HG03457 (cell line): ENCODE data around the gene GNAI3.
A peak's percentile ranks its signal among the peaks of the same experiment; 100 is the strongest.

Experiments
- ATAC-seq: cut with Tn5 transposase; IDR thresholded peaks from one replicate; pipeline ENCODE4 v1.9.1; 2021; ENCODE audit warnings: moderate number of reproducible peaks; ENCODE audit not compliant: unreplicated experiment

GNAI3 gene

DNA sequence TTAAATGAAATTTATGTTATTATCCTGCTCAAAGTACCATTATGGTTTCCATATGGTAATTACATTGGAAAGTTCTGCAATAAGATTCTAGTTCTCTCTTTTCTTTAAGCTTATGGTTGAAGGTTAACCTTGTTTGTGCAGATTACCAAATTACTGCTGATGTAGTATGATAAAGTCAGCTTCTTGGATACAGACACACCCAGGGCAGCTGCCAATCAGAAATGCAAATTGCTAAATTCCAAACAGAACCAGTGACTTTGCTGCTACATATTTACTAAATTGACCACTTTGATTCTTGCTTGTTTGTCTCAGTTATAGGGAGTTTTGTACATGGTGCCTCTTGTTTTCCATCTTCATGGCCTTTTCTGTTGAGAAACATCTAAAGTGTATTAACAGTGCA is 44.5 kb downstream of the GNAI3 start:
- ATAC-seq, result no peak

DNA sequence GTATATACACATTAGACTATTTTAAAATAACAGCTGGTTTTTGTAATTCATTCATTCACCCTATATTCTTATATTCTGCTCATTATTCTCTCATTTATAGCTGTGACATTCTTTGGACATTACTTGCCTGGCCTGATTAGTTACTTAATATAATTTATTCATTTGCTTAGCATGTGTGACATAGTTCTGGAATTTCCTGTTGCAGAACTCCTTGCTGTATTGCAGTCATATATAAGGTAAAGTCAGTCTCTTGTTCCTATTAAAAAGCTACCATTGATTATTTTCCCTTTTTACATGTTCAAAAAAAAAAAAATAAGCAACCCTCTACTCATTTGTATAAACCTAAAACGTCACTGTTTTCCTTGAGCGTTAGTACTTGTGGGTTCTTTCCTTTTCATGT is 47.1 kb downstream of the GNAI3 start:
- ATAC-seq, result no peak

DNA sequence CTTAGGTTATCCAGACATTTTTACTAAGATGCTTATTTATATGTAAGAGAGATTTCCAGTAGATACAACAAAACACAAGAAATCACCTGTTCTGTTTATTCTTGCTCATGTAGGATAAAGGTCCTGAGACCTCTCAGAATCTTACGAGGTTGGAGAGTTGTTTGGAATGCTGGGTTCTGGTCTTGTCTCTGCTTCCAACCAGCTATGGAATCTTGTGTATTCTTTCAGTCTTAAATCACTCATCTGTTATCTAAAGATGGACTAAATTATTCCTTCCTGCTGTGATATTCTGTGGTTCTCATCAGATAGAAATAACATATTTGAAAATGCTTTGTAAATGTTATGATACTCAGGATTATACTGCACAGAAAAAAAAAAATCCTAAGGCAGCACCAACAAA is 49.7 kb downstream of the GNAI3 start:
- no peak for ATAC-seq

DNA sequence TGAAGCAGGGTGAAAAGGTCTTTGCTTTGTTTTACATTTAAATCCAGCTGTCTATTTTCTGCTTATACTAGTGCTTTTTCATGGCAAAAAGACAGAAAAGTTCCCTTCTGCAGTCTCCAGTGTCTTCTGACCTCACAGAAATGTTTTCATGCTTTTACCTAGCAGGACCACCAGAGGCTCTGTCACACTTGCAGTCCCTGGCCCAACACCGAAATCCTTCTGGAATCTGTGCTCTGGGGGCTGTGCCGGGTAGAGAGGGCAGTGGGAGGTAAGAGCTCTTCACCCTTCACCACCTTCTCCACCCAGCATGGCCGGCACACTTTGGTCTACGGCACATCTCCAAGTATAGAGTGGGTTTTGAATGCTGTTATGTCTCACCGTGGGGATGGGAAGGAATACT is 50.2 kb downstream of the GNAI3 start:
- no peak for ATAC-seq

DNA sequence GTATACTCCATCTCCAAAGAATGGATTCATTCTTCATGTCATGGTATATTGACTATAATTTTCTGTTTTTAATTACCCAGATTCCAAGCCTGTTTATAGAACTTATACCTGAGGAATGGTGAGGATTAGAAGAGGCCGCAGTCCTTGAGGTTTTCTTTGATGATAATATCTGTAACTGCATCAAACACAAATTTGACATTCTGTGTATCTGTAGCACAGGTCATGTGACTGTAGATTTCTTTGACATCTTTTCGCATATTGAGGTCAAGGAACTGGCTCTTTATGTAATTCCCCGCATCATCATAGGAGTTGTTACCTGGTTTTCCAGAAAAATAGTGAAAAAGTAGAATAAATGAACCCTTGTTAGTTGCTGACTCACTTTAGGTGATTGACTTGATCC is 54.8 kb downstream of the GNAI3 start:
- ATAC-seq, result no peak

DNA sequence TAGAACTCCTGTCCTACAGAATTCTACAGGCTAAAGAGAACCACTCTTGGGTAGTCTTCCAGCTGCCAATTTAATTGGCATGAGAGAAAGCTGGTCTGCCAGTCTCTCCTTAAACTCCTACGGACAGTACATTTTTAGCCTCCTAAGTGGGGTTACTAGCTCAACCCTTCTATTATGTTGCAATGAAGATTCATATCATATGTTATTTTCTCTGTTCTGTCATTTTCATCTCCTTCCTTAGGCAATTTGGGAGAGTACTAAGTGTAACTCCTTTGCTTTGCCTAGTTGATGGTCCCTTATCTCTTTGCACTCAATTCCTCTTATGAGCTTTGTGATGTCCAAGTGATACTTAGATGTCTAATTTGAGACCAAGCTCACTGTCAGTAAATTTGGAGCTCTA is 57.0 kb downstream of the GNAI3 start:
- no peak for ATAC-seq

DNA sequence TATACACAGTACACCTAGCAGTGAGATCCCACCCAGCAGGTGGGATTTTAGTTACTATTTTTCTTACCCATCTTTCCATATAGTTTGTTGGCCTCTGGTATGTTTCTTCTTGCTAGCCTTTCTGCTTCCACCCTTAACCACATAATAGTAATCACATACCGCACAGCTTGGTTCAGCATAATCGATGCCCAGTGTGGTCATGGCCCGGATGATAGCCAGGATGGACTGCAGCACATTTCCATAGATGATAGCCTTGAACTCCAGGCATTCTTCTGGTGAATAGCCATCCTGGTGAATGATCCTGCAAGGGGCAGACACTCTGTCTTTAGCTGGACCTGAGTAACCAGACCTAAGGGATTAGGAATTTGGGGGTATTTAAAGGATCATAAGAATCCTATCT is 61.5 kb downstream of the GNAI3 start:
- ATAC-seq, result no peak

DNA sequence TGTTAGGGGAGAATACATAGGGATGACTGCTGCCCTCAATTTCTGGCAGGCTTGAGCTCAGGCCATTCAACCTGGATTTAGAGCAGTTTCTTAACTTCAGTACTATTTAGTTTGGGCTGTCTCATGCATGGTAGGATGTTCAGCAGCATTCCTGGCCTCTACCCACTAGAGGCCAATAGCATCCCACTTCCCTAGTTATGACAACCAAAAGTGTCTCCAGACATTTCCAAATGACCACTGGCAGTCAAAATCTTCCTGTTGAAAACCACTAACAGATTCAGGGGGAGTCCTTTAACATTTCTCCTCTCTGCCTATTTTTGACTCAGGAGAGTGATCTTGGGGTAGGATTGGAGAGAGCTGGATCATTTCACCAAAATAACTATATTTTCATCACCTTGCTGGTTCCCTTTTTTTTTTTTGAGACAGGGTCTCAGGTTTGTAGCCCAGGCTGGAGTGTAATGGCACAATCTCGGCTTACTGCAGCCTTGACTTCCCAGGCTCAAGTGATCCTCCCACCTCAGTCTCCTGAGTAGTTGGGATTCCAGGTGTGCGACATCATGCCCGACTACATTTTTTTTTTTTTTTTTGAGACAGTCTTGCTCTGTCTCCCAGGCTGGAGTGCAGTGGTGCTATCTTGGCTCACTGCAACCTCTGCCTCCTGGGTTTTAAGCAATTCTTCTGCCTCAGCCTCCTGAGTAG is 62.3 kb downstream of the GNAI3 start:
- ATAC-seq, result no peak

DNA sequence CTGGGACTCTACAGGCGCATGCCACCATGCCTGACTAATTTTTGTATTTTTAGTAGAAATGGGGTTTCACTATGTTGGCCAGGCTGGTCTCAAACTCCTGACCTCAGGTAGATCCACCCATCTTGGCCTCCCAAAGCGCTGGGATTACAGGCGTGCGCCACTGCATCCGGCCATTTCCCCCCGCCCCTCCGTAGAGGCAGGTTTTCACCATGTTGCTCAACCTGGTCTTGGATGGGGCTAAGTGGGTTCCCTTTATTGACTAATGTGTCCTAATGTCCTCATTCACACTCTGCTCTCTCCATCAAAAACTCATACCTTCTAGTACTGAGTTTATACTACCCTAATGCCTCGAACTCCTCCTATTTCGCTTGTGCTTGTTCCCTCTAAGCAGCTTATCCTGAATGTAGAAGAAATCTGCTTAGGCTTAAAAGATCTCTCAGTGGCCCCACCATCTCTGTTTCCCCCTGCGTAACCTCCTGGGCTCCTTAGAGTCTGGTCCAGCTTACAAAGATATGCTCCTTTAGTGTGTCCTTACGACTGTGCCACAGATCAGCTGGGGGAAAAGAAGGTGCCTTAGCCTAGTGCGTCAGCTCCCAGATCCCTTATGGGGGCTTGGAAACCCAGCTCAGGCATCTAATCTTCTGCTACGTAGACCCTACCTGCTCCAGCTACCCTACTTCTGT is 63.0 kb downstream of the GNAI3 start:
- no peak for ATAC-seq

DNA sequence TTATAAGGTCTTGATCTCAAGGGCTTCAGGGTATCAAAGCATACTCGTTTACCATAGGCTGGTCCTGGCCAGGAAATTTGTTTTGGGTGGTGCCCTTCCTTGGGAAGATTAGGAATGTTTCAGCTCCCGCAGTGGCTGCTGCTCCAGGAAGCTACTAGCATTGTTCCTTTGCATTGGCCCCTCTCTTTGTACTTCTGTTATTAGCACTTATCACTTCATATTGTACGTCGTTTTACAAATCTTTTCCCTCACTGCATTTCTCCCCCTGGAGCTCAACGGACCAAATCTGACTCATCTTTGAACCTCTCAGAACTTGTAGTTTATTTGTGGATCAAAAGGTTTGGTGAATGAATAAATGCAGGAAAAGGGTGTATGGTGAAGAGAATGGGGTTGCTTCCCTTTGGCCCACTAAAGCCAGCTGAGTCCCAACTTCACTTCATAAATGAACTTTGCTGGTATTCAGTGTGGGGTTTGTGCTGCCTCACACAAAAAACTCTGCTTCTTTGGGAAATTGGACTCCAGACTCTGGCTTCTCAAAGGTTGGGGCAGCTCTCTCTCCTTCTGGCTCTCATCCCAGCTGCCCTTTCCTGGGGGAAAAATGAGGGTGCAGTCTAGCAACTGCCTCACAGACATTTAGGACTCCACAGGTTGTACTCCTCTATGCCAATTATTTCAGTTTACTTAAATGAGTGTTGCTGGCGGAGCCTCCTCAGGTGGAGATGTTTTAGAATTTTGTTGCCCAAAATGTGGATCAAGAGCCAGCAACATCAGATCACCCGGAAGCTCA is 65.1 kb downstream of the GNAI3 start:
- no peak for ATAC-seq

DNA sequence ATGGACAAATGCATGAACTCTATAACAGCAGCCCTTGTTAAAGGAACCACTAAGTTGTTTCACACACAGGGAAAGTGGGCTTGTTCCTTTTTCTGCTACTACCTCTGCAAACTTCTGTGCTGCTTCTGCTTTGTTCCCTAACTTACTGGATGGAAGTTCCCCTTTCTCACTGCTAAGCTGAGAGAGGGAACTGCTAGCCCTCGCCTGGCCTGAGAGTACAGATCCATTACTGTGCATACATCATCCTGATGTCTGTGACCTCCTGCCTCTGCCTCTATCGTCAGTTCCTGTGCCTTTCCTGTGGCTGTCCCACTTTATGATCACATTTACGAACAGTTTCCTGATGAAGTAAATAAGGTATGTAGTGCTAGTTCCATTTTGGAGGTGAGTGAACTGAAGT is 67.5 kb downstream of the GNAI3 start:
- ATAC-seq, result no peak

DNA sequence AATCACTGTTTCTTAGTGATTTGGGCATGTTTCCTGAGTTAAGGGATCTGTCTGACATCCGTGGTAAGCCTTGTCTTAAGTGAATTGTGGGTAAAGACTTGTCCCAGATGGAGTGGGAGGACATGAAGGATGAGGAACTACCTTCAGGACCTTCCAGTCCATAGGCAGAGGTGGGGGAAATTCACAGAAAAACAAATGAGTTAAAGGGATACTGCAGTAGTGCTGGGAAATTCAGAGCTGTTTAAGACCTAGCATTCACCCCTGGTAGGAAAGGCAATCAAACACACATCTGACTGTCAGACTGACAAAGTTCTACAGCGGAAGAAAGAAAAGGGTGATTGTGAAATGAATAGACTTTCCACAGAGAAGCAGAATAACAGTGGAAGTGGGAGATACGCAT is 68.0 kb downstream of the GNAI3 start:
- no peak for ATAC-seq

DNA sequence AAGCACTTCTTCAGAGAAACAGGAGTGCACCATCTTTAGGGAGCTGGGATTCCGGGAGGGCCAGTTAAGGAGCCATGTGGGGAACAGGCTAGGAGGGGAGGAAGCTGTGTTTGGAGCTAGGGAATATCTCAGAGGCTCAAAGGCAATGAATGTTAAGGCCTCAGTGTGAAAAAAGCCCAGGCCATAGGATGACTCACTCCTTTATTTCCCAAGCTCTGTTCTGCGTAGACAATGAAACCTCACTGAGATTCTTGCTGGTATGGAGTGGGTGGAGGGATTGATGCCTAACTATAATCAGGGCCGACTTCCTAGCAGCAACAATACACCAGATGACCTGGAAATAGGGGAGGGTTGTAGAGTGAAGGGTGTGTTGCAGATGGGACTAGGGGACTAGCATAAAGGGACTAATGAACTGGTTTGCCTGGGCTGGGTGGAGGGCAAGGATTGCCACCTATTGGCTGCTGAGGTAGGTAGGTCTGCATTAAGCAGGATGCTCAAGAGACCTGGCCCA is 68.9 kb downstream of the GNAI3 start:
- ATAC-seq, result no peak

DNA sequence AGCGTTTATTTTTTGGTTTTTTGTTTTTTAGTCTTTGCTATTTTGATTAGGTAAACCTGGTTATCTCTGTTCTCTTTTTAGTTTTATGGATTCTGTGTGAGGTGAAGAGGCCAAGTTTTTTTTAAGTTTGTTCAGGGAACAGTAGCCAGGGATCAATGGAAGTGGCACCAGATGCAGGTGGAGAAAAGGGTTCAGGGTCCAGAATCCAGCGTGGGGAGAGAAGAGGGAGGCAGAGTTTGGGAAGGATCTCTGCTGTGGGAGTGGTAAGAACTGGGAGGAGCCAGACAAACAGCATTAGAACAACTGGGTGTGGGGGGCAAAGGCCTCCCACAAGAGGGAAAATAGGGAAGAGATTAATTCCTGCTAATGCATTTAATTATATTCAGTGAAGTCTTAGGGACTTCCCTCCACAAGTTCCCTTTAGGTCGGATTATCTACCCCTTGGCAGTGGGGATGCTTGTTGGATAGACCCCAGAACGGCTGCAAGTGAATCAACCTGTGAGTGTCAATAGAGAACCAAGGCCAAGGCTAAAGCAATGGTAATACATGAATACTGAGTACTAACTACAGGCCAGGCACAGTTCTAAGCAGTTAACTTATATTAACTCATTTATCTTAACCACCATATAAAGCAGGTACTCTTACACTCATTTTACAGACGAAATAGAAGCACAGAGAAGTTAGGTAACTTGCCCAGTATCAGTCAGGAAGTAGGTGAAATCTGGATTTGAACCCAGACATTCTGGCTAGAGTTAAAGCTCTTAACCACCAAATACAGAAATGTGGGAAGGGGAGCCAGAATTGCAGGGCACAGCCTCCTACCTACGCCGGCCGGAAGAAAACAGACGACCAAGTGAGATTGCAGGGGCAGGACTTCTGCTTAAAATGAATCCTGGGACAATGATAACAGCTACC is 70.5 kb downstream of the GNAI3 start:
- ATAC-seq, result no peak

DNA sequence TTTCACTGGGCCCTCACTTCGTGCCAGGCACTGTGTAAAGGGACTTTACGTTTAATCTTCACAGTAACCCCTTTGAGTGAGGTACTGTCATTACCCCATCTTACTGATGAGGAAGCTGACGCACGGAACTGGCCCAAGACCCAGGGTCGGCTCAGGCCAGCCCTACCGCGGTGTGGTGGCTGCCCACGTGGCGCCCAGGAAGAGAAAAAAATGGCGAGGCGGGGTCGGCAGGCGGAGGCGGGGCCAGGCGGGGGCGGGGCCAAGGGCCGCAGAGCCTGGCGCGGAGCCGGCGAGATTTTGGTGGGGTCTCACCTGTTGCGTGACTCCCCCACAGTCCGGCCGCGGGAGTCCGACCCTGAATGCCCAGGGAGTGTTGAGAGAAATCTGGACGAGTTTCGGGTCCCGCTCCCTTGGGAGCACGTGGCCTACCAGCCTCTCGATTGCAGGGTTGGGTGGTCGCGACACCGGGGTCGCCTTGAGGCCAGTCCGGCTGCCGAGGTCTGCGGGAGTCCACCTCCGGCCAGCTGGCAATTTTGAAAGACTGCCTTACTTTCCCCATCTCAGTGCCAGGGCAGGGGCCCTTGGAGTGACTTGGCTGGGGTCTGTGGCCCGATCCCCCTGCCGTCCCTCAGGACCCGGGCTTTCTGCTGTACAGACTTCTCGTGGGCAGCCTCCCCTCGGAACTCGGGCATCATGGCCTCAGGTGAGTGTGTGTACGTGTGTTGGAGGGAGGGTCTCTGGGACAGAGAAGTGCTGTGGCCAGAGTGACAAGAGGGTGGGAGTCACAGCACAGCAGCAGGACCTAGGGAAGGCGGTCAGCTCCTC is 71.4 kb downstream of the GNAI3 start, which contains the start of the genes AMPD2 and GNAT2:
TSS of gene AMPD2 (plus strand) at position 262 of the 825 bp plus-strand sequence. CDS start 1,339 bp downstream, outside the sequence.
TSS of gene GNAT2 (minus strand) at position 41 of the 825 bp plus-strand sequence. CDS start 6,746 bp downstream, outside the sequence.
- ATAC-seq, result no peak

DNA sequence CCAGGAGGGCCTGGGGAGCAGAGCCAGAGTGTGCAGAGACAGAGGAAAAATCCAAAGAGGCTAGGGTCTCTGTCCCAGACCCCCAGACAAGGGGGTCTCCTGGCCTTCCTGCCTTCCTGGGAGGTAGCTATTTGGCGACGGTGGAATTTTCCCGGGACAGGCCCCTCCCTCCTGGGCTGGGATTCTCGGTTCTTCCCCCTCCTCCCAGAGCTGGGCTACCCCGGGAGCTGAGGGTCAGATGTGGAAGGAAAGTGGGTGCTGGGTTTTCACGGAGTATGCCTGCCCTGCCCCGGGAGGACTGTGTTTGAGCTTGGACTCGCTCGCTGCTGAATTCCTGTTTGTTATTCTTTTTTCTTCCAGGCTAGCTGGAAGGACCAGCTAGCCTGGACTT is 72.0 kb downstream of the GNAI3 start:
- ATAC-seq, result no peak

DNA sequence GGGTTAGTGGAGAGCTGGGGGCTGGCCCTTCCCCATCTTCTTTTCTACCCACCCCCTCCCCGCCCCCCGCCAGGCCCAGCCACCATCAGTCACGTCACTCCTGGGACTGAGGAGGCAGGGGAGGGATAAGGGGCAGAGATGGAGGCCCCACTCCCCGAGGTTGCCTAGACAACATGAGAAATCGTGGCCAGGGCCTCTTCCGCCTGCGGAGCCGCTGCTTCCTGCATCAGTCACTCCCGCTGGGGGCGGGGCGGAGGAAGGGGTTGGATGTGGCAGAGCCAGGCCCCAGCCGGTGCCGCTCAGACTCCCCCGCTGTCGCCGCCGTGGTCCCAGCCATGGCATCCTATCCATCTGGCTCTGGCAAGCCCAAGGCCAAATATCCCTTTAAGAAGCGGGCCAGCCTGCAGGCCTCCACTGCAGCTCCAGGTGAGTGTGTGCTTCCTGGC is 72.4 kb downstream of the GNAI3 start:
- ATAC-seq, result peak; percentile 62

DNA sequence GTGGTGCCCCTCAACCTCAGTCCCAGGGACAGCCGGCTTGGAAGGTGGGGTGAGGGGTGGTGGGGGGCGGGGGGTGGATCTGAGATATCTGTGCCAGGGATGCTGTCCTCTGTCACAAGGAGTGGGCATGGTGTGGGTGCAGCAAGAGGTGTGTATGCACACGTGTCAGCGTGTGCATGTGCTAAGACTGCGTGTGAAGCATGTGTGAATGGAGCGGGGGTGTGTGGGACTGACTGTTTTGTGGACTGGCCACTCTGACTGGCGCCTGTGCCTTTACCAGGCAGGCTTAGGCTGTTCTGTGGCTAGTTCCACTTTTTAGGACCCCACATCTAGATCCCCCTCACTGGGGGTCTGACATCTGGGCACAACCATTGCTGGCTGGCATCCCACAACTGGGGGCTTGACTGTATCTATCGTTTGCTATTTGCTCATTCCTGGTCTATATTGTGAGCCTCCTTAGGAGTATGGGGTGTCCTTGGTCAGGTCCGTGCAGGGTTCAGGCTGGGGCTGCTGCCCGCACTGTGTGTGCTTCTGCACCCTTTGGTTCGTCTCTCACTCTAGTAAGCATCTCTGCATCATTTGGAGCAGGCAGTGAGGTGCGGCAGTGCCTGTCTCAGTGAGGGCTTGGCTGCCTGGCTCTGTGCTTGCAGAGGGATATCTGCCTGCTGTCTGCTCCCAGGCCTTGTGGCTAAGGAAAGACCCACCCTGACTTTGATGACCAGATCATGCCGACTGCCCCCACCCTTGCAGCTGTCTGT is 73.1 kb downstream of the GNAI3 start:
- ATAC-seq, result no peak
